Duodenal mucosa (tissue), 2 donors: Measurements from ENCODE around the gene CD34.

Experiments
- H3K27ac ChIP-seq: one replicate; pipeline ENCODE4 v1.7.0; 2013; ENCODE audit warnings: low read depth, low read length
- H3K27me3 ChIP-seq, 2 donors: one replicate each; pipeline ENCODE4 v1.7.0; 2013; ENCODE audit warnings: low read length in 2 of 2, control low read depth in 1 of 2; ENCODE audit not compliant: insufficient read depth in 2 of 2, control insufficient read depth in 1 of 2
- H3K36me3 ChIP-seq, 2 donors: one replicate each; pipeline ENCODE4 v1.7.0; 2013; ENCODE audit warnings: low read length in 2 of 2, control low read depth in 1 of 2; ENCODE audit not compliant: insufficient read depth in 2 of 2, control insufficient read depth in 1 of 2
- H3K4me1 ChIP-seq, 2 donors: one replicate each; pipeline ENCODE4 v1.7.0; 2013; ENCODE audit warnings: low read length in 2 of 2, control low read depth in 1 of 2; ENCODE audit not compliant: insufficient read depth in 2 of 2, control insufficient read depth in 1 of 2
- H3K4me3 ChIP-seq, 2 donors: one replicate each; pipeline ENCODE4 v1.7.0; 2013; ENCODE audit warnings: low read length in 2 of 2, low read depth in 1 of 2
- H3K9ac ChIP-seq, 2 donors: one replicate each; pipeline ENCODE4 v1.7.0; 2013; ENCODE audit warnings: low read length in 2 of 2, low read depth in 1 of 2
- H3K9me3 ChIP-seq, 2 donors: one replicate each; pipeline ENCODE4 v1.7.0; 2013; ENCODE audit warnings: low read length in 2 of 2, control low read depth in 1 of 2; ENCODE audit not compliant: control insufficient read depth in 1 of 2

CD34 gene

GRCh38 chr1:207838156-207839082 is 72.5 kb downstream of the CD34 start:
- H3K36me3 ChIP-seq, result peaks cover 0 to 5% of the 10 kb centered on the region in 2 donors
- H3K27ac ChIP-seq, result no peak overlapping the region
- H3K9ac ChIP-seq, result no peak overlapping the region
- H3K4me1 ChIP-seq, result peaks cover 7 to 12% of the 10 kb centered on the region in 2 donors
- H3K27me3 ChIP-seq, result no peaks in the 10 kb centered on the region
- no peak overlapping the region for H3K4me3 ChIP-seq
- H3K9me3 ChIP-seq, result no peaks in the 10 kb centered on the region

- no peak overlapping the region for H3K27ac ChIP-seq
- no peak overlapping the region for H3K9ac ChIP-seq
Measured at GRCh38 chr1:207837673-207838072, 73.3 kb downstream of the CD34 start.

GRCh38 chr1:207836591-207837347 is 74.2 kb downstream of the CD34 start:
- H3K9ac ChIP-seq, result no peak overlapping the region
- peaks cover 0 to 3% of the 10 kb centered on the region in 2 donors for H3K36me3 ChIP-seq
- H3K4me1 ChIP-seq, result peaks cover 16% of the 10 kb centered on the region in 2 donors

More at GRCh38 chr1:207837673-207838072, 73.3 kb downstream of the CD34 start:
- no peak overlapping the region for H3K4me3 ChIP-seq
- H3K4me1 ChIP-seq, result peaks cover 7 to 12% of the 10 kb centered on the region in 2 donors
- no peaks in the 10 kb centered on the region for H3K9me3 ChIP-seq
- peaks cover 0 to 5% of the 10 kb centered on the region in 2 donors for H3K36me3 ChIP-seq
- no peaks in the 10 kb centered on the region for H3K27me3 ChIP-seq

GRCh38 chr1:207835958-207836357 is 75.0 kb downstream of the CD34 start:
- Histone ChIP-seq H3K9ac (no peak overlapping the region), H3K36me3 (peaks cover 0 to 3% of the 10 kb centered on the region in 2 donors), H3K27me3 (no peaks in the 10 kb centered on the region), H3K9me3 (no peaks in the 10 kb centered on the region), H3K4me3 (no peak overlapping the region), H3K27ac (no peak overlapping the region), H3K4me1 (peaks cover 24% of the 10 kb centered on the region in 2 donors)

More at GRCh38 chr1:207836591-207837347, 74.2 kb downstream of the CD34 start:
- no peaks in the 10 kb centered on the region for H3K27me3 ChIP-seq
- H3K27ac ChIP-seq, result no peak overlapping the region
- no peaks in the 10 kb centered on the region for H3K9me3 ChIP-seq
- no peak overlapping the region for H3K4me3 ChIP-seq

GRCh38 chr1:207833956-207834660 is 76.8 kb downstream of the CD34 start:
- Histone ChIP-seq H3K36me3 (peaks cover 0 to 3% of the 10 kb centered on the region in 2 donors), H3K27me3 (no peaks in the 10 kb centered on the region), H3K9ac (no peak overlapping the region), H3K27ac (no peak overlapping the region), H3K4me1 (peaks cover 24 to 29% of the 10 kb centered on the region in 2 donors), H3K4me3 (no peak overlapping the region), H3K9me3 (no peaks in the 10 kb centered on the region)

GRCh38 chr1:207833381-207833780 is 77.5 kb downstream of the CD34 start:
- H3K4me3 ChIP-seq, result no peak overlapping the region
- H3K9ac ChIP-seq, result no peak overlapping the region
- peaks cover 0 to 3% of the 10 kb centered on the region in 2 donors for H3K36me3 ChIP-seq
- H3K27me3 ChIP-seq, result no peaks in the 10 kb centered on the region
- H3K27ac ChIP-seq, result no peak overlapping the region
- H3K9me3 ChIP-seq, result no peaks in the 10 kb centered on the region
- H3K4me1 ChIP-seq, result peaks cover 20 to 32% of the 10 kb centered on the region in 2 donors

GRCh38 chr1:207832796-207833195 is 78.1 kb downstream of the CD34 start:
- Histone ChIP-seq H3K36me3 (peaks cover 0 to 1% of the 10 kb centered on the region in 2 donors), H3K4me3 (no peak overlapping the region), H3K27ac (no peak overlapping the region), H3K27me3 (no peaks in the 10 kb centered on the region), H3K4me1 (peaks cover 24 to 35% of the 10 kb centered on the region in 2 donors), H3K9me3 (no peaks in the 10 kb centered on the region), H3K9ac (no peak overlapping the region)

- Histone ChIP-seq H3K36me3 (no peaks in the 10 kb centered on the region), H3K4me1 (peaks cover 34 to 46% of the 10 kb centered on the region in 2 donors), H3K9me3 (no peaks in the 10 kb centered on the region), H3K4me3 (no peak overlapping the region), H3K27ac (peak overlapping the region; percentile 66), H3K9ac (no peak overlapping the region), H3K27me3 (no peaks in the 10 kb centered on the region)
Measured at GRCh38 chr1:207831517-207832327, 79.2 kb downstream of the CD34 start.
